CD8-positive, alpha-beta memory T cell (primary cell): Measurements from ENCODE around the gene SUFU. TPM values are rescaled to one million over a fixed set of nuclear protein-coding genes. Genes with fewer than 3 reads are reported as not detected.

ENCODE experiments used
- CTCF ChIA-PET: fragments of 350-600 bp; sonication (Branson Sonifier 250); formaldehyde crosslinking; loops from one replicate; lab custom pipeline; 2021; ENCODE audit warnings: antibody characterized with exemption; lab: Charles Lee
- POLR2A ChIA-PET: fragments of 350-600 bp; sonication (Branson Sonifier 250); formaldehyde crosslinking; loops from one replicate; lab custom pipeline; 2021; ENCODE audit warnings: antibody characterized with exemption; lab: Charles Lee
- DNase-seq, 5 donors: peaks; one replicate each; pipeline versions ENCODE4 v3.0.0 to v3.0.0-alpha.2; 2020 to 2022; ENCODE audit warnings: mixed read lengths in 1 of 5
- H3K27ac ChIP-seq: one replicate; pipeline ENCODE4 v1.7.0; 2013; ENCODE audit warnings: low read depth, mild to moderate bottlenecking, low read length, moderate library complexity
- H3K27me3 ChIP-seq: 2 replicates; pipeline ENCODE4 v1.7.0; 2013; ENCODE audit warnings: low read length, mild to moderate bottlenecking; ENCODE audit not compliant: insufficient read depth, poor library complexity, severe bottlenecking
- H3K36me3 ChIP-seq: 2 replicates; pipeline ENCODE4 v1.7.0; 2013; ENCODE audit warnings: mild to moderate bottlenecking, low read length, moderate library complexity; ENCODE audit not compliant: insufficient read depth
- H3K4me1 ChIP-seq: 2 replicates; pipeline ENCODE4 v1.7.0; 2013; ENCODE audit warnings: mild to moderate bottlenecking, low read length, moderate library complexity; ENCODE audit not compliant: insufficient read depth
- H3K4me3 ChIP-seq: 2 replicates; pipeline ENCODE4 v1.7.0; 2013; ENCODE audit warnings: mild to moderate bottlenecking, low read length
- H3K9me3 ChIP-seq: 2 replicates; pipeline ENCODE4 v1.7.0; 2013; ENCODE audit warnings: mild to moderate bottlenecking, low read length
- H3K27ac Mint-ChIP-seq, 8 donors: one replicate each; pipeline ENCODE4 v1.8.0; 2020 to 2021; ENCODE audit warnings: mixed read lengths in 8 of 8, mild to moderate bottlenecking in 6 of 8, inconsistent platforms in 3 of 8, moderate library complexity in 3 of 8
- H3K27me3 Mint-ChIP-seq, 2 donors: one replicate each; pipeline ENCODE4 v1.8.0; 2020 to 2021; ENCODE audit warnings: mixed read lengths in 2 of 2, mild to moderate bottlenecking in 1 of 2, moderate library complexity in 1 of 2
- H3K36me3 Mint-ChIP-seq, 3 donors: one replicate each; pipeline ENCODE4 v1.8.0; 2020 to 2021; ENCODE audit warnings: mixed read lengths in 3 of 3, inconsistent platforms in 1 of 3, mild to moderate bottlenecking in 1 of 3
- H3K4me1 Mint-ChIP-seq, 3 donors: one replicate each; pipeline ENCODE4 v1.8.0; 2020 to 2021; ENCODE audit warnings: mixed read lengths in 3 of 3, inconsistent platforms in 1 of 3, mild to moderate bottlenecking in 1 of 3
- H3K4me3 Mint-ChIP-seq, 7 donors: one replicate each; pipeline ENCODE4 v1.8.0; 2020 to 2021; ENCODE audit warnings: mixed read lengths in 7 of 7, mild to moderate bottlenecking in 6 of 7, moderate library complexity in 4 of 7, inconsistent platforms in 2 of 7
- H3K9me3 Mint-ChIP-seq, 5 donors: one replicate each; pipeline ENCODE4 v1.8.0; 2020 to 2022; ENCODE audit warnings: mixed read lengths in 5 of 5, mild to moderate bottlenecking in 3 of 5, moderate library complexity in 2 of 5, inconsistent platforms in 1 of 5
- polyA plus RNA-seq: library from polyadenylated mRNA; unstranded; fragments of 300-500 nt; fragmentation: Illumina TruSeq; gene quantifications from one replicate; pipeline ENCODE4 v1.2.3, GENCODE V29; 2021
- total RNA-seq, 2 experiments: library from RNA; stranded (reverse); gene quantifications; one replicate each; pipeline ENCODE4 v1.2.3, GENCODE V29; 2021

The SUFU gene
- total and polyA plus RNA-seq, 3 experiments from 2014 or later, result 7.5 to 8.3 (median 8.3) TPM

DNA sequence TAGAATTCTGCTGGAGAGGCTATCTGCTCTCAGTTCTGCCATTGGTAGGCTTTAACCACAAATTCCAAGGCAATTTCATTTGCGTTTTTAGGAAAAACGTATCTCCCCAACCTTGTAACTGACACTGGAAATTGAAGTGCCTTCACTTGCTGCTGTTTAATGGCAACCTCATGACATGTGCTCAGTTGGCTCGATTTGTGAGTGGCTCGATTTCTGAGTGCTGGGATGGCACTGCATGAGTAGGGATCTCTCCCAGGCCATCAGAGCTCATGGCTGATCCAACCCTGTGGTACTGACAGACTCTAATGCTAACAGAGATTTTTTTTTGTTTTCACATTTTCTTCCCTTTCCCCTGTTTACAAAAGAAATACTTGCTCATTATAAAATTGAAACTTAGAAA lies 56.0 kb downstream of the SUFU start:
- H3K4me1 Mint-ChIP-seq, result peaks cover 3 to 18% (median 8%) of the 10 kb centered on the region in 3 donors
- H3K4me3 Mint-ChIP-seq, result no peak overlapping the region
- POLR2A ChIA-PET, result no interaction called here
- H3K36me3 Mint-ChIP-seq, result peaks cover 0 to 17% (median 4%) of the 10 kb centered on the region in 3 donors
- no peaks in the 10 kb centered on the region for H3K27me3 ChIP-seq
- CTCF ChIA-PET, result no interaction called here
- H3K36me3 ChIP-seq, result no peaks in the 10 kb centered on the region
- peak overlapping the region in 2 of 8 donors; percentile 55 to 60 for H3K27ac Mint-ChIP-seq
- no peaks in the 10 kb centered on the region for H3K4me1 ChIP-seq
- DNase-seq, result no peak
- peaks cover 0 to 1% of the 10 kb centered on the region in 2 donors for H3K27me3 Mint-ChIP-seq
- H3K4me3 ChIP-seq, result no peak overlapping the region
- H3K9me3 ChIP-seq, result no peaks in the 10 kb centered on the region
- no peak overlapping the region for H3K27ac ChIP-seq
- H3K9me3 Mint-ChIP-seq, result no peaks in the 10 kb centered on the region

DNA sequence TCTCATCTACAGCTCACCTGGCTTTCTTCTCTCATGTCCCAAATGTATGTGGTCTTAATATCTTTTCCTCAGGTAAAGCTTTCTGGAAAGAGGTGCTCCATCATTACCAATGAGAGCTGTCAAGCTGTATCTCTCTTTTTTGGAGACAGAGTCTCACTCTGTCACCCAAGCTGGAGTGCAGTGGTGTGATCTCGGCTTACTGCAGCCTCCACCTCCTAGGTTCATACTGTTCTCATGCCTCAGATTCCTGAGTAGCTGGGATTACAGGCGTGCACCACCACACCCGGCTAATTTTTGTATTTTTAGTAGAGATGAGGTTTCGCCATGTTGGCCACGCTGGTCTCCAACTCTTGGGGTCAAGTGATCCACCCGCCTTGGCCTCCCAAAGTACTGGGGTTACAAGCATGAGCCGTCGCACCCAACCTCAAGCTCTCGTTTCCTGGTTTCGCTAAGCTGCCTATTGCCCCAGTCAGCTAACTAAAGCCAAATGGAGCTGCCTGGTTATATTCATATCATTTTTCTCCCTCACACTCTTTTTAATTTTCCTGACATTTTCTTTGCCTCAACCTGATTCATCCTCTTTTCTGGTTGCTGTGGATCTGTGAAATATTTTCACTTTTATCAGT lies 60.5 kb downstream of the SUFU start:
- Mint-ChIP-seq H3K27ac (peak overlapping the region in 1 of 8 donors; percentile 75), H3K36me3 (peaks cover 0 to 15% (median 4%) of the 10 kb centered on the region in 3 donors), H3K4me3 (no peak overlapping the region), H3K4me1 (no peaks in the 10 kb centered on the region), H3K27me3 (no peaks in the 10 kb centered on the region), H3K9me3 (no peaks in the 10 kb centered on the region)
- H3K4me3 ChIP-seq, result no peak overlapping the region
- H3K27ac ChIP-seq, result no peak overlapping the region
- no peaks in the 10 kb centered on the region for H3K4me1 ChIP-seq
- no peaks in the 10 kb centered on the region for H3K36me3 ChIP-seq
- DNase-seq, result no peak
- no peaks in the 10 kb centered on the region for H3K9me3 ChIP-seq
- H3K27me3 ChIP-seq, result no peaks in the 10 kb centered on the region
- CTCF ChIA-PET, result interaction anchor here (0.8 kb wide), 1 partner anchor 20 kb away, joined by 3 read pairs; no protein-coding TSS in a partner anchor
- POLR2A ChIA-PET, result interaction anchor here (0.7 kb wide), 1 partner anchor 306 kb away, joined by 3 read pairs; no protein-coding TSS in a partner anchor

DNA sequence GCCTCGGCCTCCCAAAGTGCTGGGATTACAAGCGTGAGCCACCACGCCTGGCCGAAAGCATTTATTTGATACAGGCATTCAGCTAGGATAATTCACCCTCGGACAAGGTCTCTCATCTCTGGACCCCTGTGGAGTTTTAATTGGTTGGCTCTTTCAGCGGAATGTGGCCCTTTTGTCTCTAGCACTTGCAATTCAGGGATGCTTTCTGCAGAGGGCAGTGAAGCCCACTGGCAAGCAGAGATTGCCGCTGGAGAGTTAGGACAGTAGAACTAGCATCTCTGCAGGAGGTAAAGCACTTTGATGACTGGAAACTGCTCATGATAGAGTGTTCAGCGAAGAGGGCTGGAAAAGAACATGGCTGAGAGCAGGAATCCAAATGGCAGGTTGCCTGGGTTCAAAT lies 62.0 kb downstream of the SUFU start:
- Mint-ChIP-seq H3K4me1 (peaks cover 0 to 3% (median 0%) of the 10 kb centered on the region in 3 donors), H3K9me3 (no peaks in the 10 kb centered on the region), H3K27me3 (no peaks in the 10 kb centered on the region), H3K36me3 (peaks cover 0 to 14% (median 2%) of the 10 kb centered on the region in 3 donors), H3K27ac (no peak overlapping the region), H3K4me3 (no peak overlapping the region)
- Histone ChIP-seq H3K9me3 (no peaks in the 10 kb centered on the region), H3K36me3 (no peaks in the 10 kb centered on the region), H3K27ac (no peak overlapping the region), H3K4me1 (no peaks in the 10 kb centered on the region), H3K4me3 (no peak overlapping the region), H3K27me3 (no peaks in the 10 kb centered on the region)
- POLR2A ChIA-PET, result no interaction called here
- no peak for DNase-seq
- CTCF ChIA-PET, result no interaction called here

DNA sequence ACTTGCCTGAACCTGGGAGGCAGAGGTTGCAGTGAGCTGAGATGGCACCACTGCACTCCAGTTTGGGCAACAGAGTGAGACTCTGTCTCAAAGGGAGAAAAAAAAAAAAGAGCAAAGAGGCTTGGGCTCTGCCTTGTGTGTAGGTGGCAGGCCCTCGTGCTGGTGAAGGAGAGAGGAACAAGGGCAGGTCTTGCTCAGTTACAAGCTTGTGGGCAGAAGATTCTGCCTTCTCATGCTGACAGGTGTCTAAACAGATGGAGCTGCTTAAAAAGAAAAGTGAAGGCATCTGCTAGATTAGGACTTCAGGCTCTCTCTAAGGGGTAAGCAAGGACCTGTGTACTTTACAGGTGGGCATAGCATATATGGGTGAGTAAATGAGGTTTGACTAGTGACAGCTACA lies 75.0 kb downstream of the SUFU start:
- Histone ChIP-seq H3K36me3 (no peaks in the 10 kb centered on the region), H3K4me1 (no peaks in the 10 kb centered on the region), H3K4me3 (no peak overlapping the region), H3K9me3 (no peaks in the 10 kb centered on the region), H3K27me3 (no peaks in the 10 kb centered on the region), H3K27ac (no peak overlapping the region)
- POLR2A ChIA-PET, result no interaction called here
- Mint-ChIP-seq H3K4me1 (peaks cover 0 to 8% (median 5%) of the 10 kb centered on the region in 3 donors), H3K4me3 (no peak overlapping the region), H3K9me3 (no peaks in the 10 kb centered on the region), H3K27ac (peak overlapping the region in 2 of 8 donors; percentile 52 to 72), H3K27me3 (no peaks in the 10 kb centered on the region), H3K36me3 (no peaks in the 10 kb centered on the region)
- no peak for DNase-seq
- CTCF ChIA-PET, result interaction anchor here (1.1 to 1.5 kb wide), 2 partner anchors 133 to 348 kb away, joined by 3 to 5 read pairs; no protein-coding TSS in a partner anchor

DNA sequence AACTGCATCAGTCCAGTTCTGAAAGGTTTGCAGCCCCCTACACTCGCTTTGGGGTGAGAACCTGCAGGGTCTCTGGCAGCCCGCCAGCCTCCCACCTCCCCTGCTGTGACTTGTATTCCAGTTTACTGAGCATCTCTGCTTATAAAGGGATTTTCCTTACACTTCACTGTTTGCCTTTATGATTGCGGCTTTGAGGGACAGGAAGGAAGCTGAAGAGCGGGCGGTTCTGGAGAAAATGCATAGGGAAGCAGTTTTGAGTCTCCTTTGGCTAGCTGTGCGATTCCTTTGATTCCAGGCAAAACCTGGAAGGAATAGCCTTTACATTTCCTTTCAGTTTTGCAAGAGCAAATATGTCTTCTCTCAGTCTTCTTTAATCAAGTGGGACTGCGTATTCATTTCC lies 75.6 kb downstream of the SUFU start:
- DNase-seq, result no peak
- Mint-ChIP-seq H3K36me3 (no peaks in the 10 kb centered on the region), H3K4me3 (no peak overlapping the region), H3K27ac (peak overlapping the region in 1 of 8 donors; percentile 32), H3K9me3 (no peaks in the 10 kb centered on the region), H3K27me3 (no peaks in the 10 kb centered on the region), H3K4me1 (peaks cover 0 to 11% (median 6%) of the 10 kb centered on the region in 3 donors)
- POLR2A ChIA-PET, result no interaction called here
- H3K27me3 ChIP-seq, result no peaks in the 10 kb centered on the region
- H3K9me3 ChIP-seq, result no peaks in the 10 kb centered on the region
- CTCF ChIA-PET, result interaction anchor here (1.1 to 1.5 kb wide), 2 partner anchors 132 to 349 kb away, joined by 3 to 5 read pairs; no protein-coding TSS in a partner anchor
- no peak overlapping the region for H3K4me3 ChIP-seq
- H3K36me3 ChIP-seq, result no peaks in the 10 kb centered on the region
- no peaks in the 10 kb centered on the region for H3K4me1 ChIP-seq
- no peak overlapping the region for H3K27ac ChIP-seq

DNA sequence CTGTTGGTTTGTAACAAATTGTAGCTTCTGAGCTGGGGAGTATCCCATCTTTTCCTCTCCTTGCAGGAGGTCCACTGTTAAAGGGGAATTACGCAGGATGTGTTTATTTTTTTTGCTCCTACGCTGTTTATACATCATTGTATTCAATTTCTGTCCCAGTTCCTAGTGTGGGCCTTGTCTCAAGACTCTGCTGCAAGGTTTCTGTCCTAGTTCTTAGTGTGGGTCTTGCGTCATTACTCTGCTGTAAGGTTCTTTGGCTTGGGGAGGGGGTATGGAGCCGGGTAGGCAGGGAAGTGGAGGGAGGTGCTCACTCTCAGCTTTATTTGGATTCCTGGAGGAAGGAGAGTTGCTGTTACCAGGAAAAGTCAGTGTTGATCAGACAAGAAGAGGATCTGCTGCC lies 76.5 kb downstream of the SUFU start:
- no peaks in the 10 kb centered on the region for H3K27me3 Mint-ChIP-seq
- H3K4me3 Mint-ChIP-seq, result no peak overlapping the region
- ChIA-PET POLR2A (no interaction called here), CTCF (interaction anchor here (1.5 kb wide), 1 partner anchor 349 kb away, joined by 5 read pairs; no protein-coding TSS in a partner anchor)
- Histone ChIP-seq H3K4me1 (no peaks in the 10 kb centered on the region), H3K9me3 (no peaks in the 10 kb centered on the region), H3K27ac (no peak overlapping the region), H3K27me3 (no peaks in the 10 kb centered on the region), H3K36me3 (no peaks in the 10 kb centered on the region), H3K4me3 (no peak overlapping the region)
- H3K4me1 Mint-ChIP-seq, result peaks cover 0 to 11% (median 6%) of the 10 kb centered on the region in 3 donors
- DNase-seq, result no peak
- H3K36me3 Mint-ChIP-seq, result no peaks in the 10 kb centered on the region
- H3K27ac Mint-ChIP-seq, result peak overlapping the region in 7 of 8 donors; percentile 35 to 82 (median 68)
- no peaks in the 10 kb centered on the region for H3K9me3 Mint-ChIP-seq

DNA sequence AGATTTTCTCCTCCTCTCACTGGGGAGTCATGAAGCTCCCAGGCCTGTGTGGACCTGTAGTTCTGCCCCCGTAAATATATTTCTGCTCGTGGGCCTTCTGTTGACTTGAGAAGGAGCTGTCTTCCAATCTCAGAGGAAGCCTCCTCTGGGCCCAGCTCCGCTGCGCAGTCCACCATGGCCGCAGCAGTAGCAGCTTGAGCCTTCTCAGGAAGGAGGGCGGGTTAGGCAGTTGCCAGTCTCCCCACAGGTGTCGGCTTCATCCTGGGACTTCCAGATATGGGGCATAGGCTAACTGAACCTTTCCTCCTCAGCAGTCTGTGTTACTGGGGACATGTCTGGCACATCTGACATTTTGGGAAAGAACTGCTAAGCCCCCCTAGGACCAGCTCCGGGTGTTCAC lies 77.6 kb downstream of the SUFU start:
- Histone ChIP-seq H3K4me1 (no peaks in the 10 kb centered on the region), H3K27ac (no peak overlapping the region), H3K27me3 (no peaks in the 10 kb centered on the region), H3K36me3 (no peaks in the 10 kb centered on the region), H3K4me3 (no peak overlapping the region), H3K9me3 (no peaks in the 10 kb centered on the region)
- CTCF ChIA-PET, result interaction anchor here (1.7 to 4.0 kb wide), 2 partner anchors 102 to 351 kb away, joined by 6 to 36 read pairs; no protein-coding TSS in a partner anchor
- no peaks in the 10 kb centered on the region for H3K36me3 Mint-ChIP-seq
- peak overlapping the region in 1 of 8 donors; percentile 15 for H3K27ac Mint-ChIP-seq
- H3K4me1 Mint-ChIP-seq, result peaks cover 0 to 11% (median 6%) of the 10 kb centered on the region in 3 donors
- no peaks in the 10 kb centered on the region for H3K9me3 Mint-ChIP-seq
- H3K4me3 Mint-ChIP-seq, result no peak overlapping the region
- POLR2A ChIA-PET, result no interaction called here
- no peaks in the 10 kb centered on the region for H3K27me3 Mint-ChIP-seq
- no peak for DNase-seq

DNA sequence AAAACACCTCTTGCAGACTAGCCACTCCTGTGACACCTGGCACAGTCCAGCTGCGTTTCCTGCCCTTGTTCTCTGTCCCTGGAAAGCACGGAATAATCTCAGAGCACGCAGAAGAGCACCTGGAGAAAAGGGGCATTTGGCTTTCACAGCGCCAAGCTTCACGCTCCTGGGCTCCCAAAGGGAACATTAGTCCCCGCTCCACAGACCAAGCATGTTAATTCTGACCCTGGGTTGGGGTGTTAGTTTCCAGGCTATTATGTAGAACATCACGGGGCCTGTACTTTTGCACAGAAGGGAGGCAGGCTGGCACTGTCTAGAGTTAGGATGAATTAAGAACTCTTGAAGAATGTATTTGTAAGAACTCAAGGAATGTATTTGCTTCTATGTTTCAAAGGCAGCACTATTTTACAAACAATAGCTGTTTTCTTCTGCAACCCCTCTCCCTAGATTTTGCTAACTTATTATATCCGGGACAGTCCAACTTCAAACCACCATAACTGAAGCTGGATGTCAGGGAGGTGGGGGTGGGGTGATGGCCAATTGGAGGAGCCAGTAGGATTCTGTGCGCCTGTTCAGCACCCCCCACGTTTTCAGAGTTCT lies 78.3 kb downstream of the SUFU start:
- Mint-ChIP-seq H3K4me3 (no peak overlapping the region), H3K9me3 (no peaks in the 10 kb centered on the region), H3K36me3 (no peaks in the 10 kb centered on the region), H3K4me1 (peaks cover 0 to 11% (median 6%) of the 10 kb centered on the region in 3 donors), H3K27ac (peak overlapping the region in 3 of 8 donors; percentile 52 to 94 (median 64)), H3K27me3 (no peaks in the 10 kb centered on the region)
- Histone ChIP-seq H3K27ac (no peak overlapping the region), H3K4me3 (no peak overlapping the region), H3K9me3 (no peaks in the 10 kb centered on the region), H3K36me3 (no peaks in the 10 kb centered on the region), H3K27me3 (no peaks in the 10 kb centered on the region), H3K4me1 (no peaks in the 10 kb centered on the region)
- no peak for DNase-seq
- POLR2A ChIA-PET, result interaction anchor here (2.0 kb wide), 1 partner anchor 77 kb away, joined by 10 read pairs; the partner anchor contains the start of gene SUFU
- CTCF ChIA-PET, result interaction anchor here (0.5 to 4.0 kb wide), 8 partner anchors 18 to 413 kb away, joined by 3 to 36 read pairs (median 8); partner anchors contain the start of genes ACTR1A, NFKB2 and SUFU
